ENCODE results near the gene TCIRG1. TPM values are rescaled to one million over a fixed set of nuclear protein-coding genes. Genes with fewer than 3 reads are reported as not detected.
A peak's percentile ranks its signal among the peaks of the same experiment; 100 is the strongest.

TCIRG1 gene
- total RNA-seq, 1 experiment from 2014 or later = 203 TPM

GRCh38 chr11:68040957-68041591 lies 2.2 kb downstream of the TCIRG1 start:
- H4K20me1 ChIP-seq (ENCODE audit: low read length) = no peaks in the 10 kb centered on the region
- H3K36me3 ChIP-seq (ENCODE audit: low read depth, low read length) = peaks cover 8% of the 10 kb centered on the region; the same call in 1 of the 2 replicates
- TF ChIP-seq EZH2 (IDR thresholded peaks at IDR 0.05; ENCODE audit: low read length, unreplicated experiment) (no peak), EZH2phosphoT487 (IDR thresholded peaks at IDR 0.05; ENCODE audit: borderline replicate concordance, low read length) (no peak), CTCF (conservative IDR thresholded peaks at IDR 0.05; ENCODE audit: low read depth, low read length) (no peak)
- no TSS peak for BruUV-seq (replicated peaks)
- intact Hi-C loops (cut with micrococcal nuclease) = no loop called here
- no peaks in the 10 kb centered on the region for H3K27me3 ChIP-seq (ENCODE audit: low read length)
- peak overlapping the region; percentile 78 for H3K4me3 ChIP-seq (ENCODE audit: low read length)
- H3K9ac ChIP-seq (ENCODE audit: low read length) = peak overlapping the region; percentile 84
- peak overlapping the region; percentile 96 for H3K4me2 ChIP-seq (ENCODE audit: low read length)
- peaks cover 26% of the 10 kb centered on the region for H3K4me1 ChIP-seq (ENCODE audit: insufficient read depth, low read length)
- ChIA-PET POLR2A (ENCODE audit: unreplicated experiment) (interaction anchor here (0.6 kb wide), 1 partner anchor 26 kb away, joined by 3 read pairs; no protein-coding TSS in a partner anchor), CTCF (interaction anchor here (0.6 kb wide), 1 partner anchor 78 kb away, joined by 3 read pairs; no protein-coding TSS in a partner anchor)
- no peaks in the 10 kb centered on the region for H3K9me3 ChIP-seq (ENCODE audit: low read length)
- H3K9me2 ChIP-seq (replicated peaks; ENCODE audit: low read length) = no peaks in the 10 kb centered on the region
- ATAC-seq (no peak), DNase-seq (no peak)
- H3F3A ChIP-seq (ENCODE audit: low read length, unreplicated experiment) = no peaks in the 10 kb centered on the region
- peak overlapping the region; percentile 66 for H2AFZ ChIP-seq (ENCODE audit: low read length)
- H3K27ac ChIP-seq (ENCODE audit: low read length) = peak overlapping the region; percentile 56
- peaks cover 36% of the 10 kb centered on the region for H3K79me2 ChIP-seq (ENCODE audit: low read length)

GRCh38 chr11:68041617-68042218 lies 2.9 kb downstream of the TCIRG1 start:
- Histone ChIP-seq H4K20me1 (ENCODE audit: low read length) (no peaks in the 10 kb centered on the region), H2AFZ (ENCODE audit: low read length) (no peak overlapping the region), H3K9me3 (ENCODE audit: low read length) (no peaks in the 10 kb centered on the region), H3F3A (ENCODE audit: low read length, unreplicated experiment) (no peaks in the 10 kb centered on the region), H3K36me3 (ENCODE audit: low read depth, low read length) (peaks cover 7% of the 10 kb centered on the region; the same call in 1 of the 2 replicates), H3K9ac (ENCODE audit: low read length) (no peak overlapping the region), H3K79me2 (ENCODE audit: low read length) (peaks cover 36% of the 10 kb centered on the region), H3K4me1 (ENCODE audit: insufficient read depth, low read length) (peaks cover 26% of the 10 kb centered on the region), H3K4me3 (ENCODE audit: low read length) (no peak overlapping the region), H3K4me2 (ENCODE audit: low read length) (no peak overlapping the region), H3K27me3 (ENCODE audit: low read length) (no peaks in the 10 kb centered on the region), H3K27ac (ENCODE audit: low read length) (no peak overlapping the region), H3K9me2 (replicated peaks; ENCODE audit: low read length) (no peaks in the 10 kb centered on the region)
- ATAC-seq (no peak), DNase-seq (no peak)
- BruUV-seq (replicated peaks) = no TSS peak
- ChIA-PET POLR2A (ENCODE audit: unreplicated experiment) (no interaction called here), CTCF (interaction anchor here (0.6 kb wide), 1 partner anchor 79 kb away, joined by 3 read pairs; no protein-coding TSS in a partner anchor)
- TF ChIP-seq EZH2 (IDR thresholded peaks at IDR 0.05; ENCODE audit: low read length, unreplicated experiment) (no peak), CTCF (conservative IDR thresholded peaks at IDR 0.05; ENCODE audit: low read depth, low read length) (no peak), EZH2phosphoT487 (IDR thresholded peaks at IDR 0.05; ENCODE audit: borderline replicate concordance, low read length) (no peak)
- intact Hi-C loops (cut with micrococcal nuclease) = no loop called here

Measured in PC-3 (cell line).